GM21786 (cell line): ENCODE results near the gene CNTN1.

Experiments used
- ATAC-seq: cut with Tn5 transposase; IDR thresholded peaks from one replicate; pipeline ENCODE4 v1.9.1; 2021; ENCODE audit not compliant: unreplicated experiment

The CNTN1 gene

GRCh38 chr12:40957417-40957816, 265.2 kb downstream of the CNTN1 start:
- no peak for ATAC-seq

- no peak for ATAC-seq
Observed at GRCh38 chr12:40959041-40959440, 266.8 kb downstream of the CNTN1 start.

GRCh38 chr12:40963751-40964150, 271.5 kb downstream of the CNTN1 start:
- no peak for ATAC-seq

- ATAC-seq = no peak
Observed at GRCh38 chr12:40969796-40970195, 277.6 kb downstream of the CNTN1 start.

GRCh38 chr12:40970320-40970907, 278.2 kb downstream of the CNTN1 start:
- no peak for ATAC-seq

DNA sequence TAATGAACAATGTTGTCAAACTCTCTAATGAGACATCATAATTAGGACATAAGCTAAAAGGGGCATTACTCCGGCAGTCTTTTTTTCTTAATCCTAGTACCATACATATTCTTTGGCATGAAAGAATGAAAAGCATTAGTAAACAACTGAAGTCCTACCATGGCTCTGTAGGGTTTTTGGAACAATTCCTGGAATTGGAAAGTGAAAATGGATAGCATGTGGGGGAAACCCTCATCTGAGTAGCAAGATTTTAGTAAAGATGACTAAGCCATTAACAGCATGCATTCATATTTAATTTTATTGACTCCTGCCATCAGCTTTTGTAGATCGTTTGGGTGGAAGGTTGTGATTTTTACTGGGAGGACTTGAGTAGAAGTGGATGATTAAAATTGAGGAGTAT, 279.7 kb downstream of the CNTN1 start:
- ATAC-seq = no peak

GRCh38 chr12:40976546-40976945, 284.3 kb downstream of the CNTN1 start:
- no peak for ATAC-seq

- ATAC-seq = no peak
Observed at GRCh38 chr12:40980427-40980961, 288.3 kb downstream of the CNTN1 start.

DNA sequence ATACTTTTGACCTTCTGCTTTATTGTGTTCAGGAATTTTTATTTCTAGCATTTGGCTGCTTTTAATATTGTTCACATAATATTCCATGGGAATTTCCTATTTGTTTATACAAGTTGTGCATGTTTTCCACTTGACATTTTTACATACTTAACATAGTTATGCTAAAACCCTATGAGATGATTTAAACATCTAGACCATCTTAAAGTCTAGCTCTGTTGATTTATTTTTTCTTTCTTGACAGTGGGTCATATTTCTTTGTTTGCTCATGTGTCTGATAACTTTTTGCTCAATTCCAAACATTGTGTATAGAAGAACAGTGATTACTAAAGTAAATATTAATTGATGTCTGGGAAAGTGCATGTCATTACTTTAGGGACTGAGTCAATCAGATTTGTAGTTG, 293.8 kb downstream of the CNTN1 start:
- no peak for ATAC-seq

DNA sequence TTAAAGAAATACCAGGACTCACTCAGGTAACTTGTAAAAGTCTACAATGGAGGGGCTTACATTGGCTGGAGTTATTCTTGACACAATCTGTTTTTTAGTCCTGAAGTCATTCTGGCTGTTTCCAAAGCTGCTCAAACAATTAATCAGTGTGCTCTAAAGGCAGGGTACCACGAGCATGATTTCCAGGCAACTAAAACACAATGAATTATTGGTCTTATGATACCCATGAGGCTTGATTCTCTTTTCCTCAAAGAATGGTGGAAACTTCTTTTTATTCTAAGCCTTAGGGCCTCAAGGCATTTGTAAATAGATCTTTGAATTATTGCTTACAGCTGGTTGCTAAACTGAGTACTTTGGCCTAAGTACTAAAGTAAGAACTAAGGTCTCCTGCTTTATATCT, 296.1 kb downstream of the CNTN1 start:
- no peak for ATAC-seq

- ATAC-seq = no peak
Observed at GRCh38 chr12:40988824-40989223, 296.6 kb downstream of the CNTN1 start.

DNA sequence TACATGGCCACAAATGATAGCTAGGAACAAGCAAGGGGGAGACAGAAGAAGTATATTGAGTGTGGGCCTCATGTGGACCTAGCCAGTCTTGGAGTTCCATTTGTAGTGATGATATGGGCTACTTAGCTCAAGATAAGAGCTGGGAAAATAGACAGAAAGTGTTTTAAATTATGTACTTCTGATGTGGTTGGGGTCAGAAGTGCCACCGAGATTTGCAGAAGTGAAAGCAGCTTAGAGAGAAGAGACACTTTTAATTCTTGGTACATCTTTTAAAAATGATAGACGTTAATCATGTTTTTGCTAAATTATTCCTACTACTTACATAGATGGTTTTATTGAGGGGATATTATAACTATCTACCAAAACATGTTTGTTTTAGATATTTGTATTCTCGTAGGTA, 297.5 kb downstream of the CNTN1 start:
- no peak for ATAC-seq

DNA sequence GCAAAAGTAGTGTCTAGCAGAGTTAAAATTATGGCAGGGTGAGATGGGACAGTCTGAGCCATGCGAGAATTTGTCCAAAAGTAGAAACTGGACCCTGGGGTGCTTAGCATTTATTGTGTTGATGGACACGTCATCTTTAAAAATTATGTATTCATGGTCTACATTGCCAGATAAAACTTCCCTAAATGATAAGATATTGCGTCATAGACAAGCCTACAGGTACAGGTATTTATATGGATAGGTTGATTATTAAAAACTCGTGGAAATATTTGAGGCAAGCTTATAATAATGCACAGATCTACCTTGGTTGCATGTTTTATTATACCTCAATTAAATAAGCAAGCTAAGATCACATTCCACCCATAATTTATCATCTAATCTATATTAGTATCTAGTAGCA, 299.9 kb downstream of the CNTN1 start:
- ATAC-seq = no peak

DNA sequence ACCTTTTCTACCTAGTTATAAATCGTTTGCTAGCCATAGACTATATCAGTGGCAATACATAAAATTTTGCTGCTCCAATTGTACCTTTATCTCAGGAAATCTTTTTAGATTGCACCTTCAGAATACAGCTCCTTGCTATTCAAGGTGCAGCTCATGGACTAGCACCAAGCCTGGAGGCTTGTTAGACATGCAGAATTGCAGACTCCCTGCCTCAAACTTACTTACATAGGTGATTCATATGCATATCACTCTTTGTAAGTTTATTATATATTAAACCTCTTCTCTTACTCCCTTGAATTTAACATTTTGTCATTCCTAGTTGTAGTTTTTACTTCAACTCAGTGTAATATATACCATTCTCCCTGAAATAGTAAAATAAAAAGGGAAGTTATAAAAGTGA, 300.4 kb downstream of the CNTN1 start:
- ATAC-seq = no peak

DNA sequence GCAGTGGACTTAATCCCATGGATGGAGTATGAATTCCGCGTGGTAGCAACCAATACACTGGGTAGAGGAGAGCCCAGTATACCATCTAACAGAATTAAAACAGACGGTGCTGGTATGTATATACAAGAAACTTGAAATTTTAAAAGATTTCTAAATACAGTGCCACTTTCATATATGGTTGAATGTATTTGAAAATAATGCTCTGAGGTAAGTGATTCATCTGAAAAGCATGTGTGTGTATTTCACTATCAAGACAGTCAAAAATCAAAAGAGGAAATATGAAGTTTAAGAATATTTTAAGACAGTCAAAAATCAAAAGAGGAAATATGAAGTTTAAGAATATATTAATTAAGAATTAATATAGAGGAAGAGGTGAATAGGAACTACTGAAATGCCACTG, 300.9 kb downstream of the CNTN1 start:
- no peak for ATAC-seq

GRCh38 chr12:40996091-40996490, 303.9 kb downstream of the CNTN1 start:
- ATAC-seq = no peak

GRCh38 chr12:40999210-40999609, 307.0 kb downstream of the CNTN1 start:
- no peak for ATAC-seq

DNA sequence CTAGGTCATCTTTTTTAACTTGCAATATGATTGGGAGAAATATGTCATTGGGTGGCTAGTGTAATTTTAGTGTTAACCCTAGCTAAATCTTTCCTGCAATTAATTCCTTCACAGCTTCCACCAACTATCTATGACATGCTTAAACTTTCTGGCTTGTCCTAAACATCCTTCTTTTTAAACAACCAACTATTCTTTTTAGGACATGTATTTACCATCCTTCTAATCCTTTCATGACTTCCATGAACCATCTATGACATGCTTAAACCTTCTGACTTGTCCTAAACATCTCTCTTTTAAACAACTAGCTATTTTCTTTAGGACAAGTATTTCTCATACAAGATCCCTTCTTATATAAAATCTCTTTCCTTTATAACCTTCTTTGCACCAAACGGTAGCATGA, 316.2 kb downstream of the CNTN1 start:
- ATAC-seq = no peak

GRCh38 chr12:41011939-41012338, 319.7 kb downstream of the CNTN1 start:
- no peak for ATAC-seq

DNA sequence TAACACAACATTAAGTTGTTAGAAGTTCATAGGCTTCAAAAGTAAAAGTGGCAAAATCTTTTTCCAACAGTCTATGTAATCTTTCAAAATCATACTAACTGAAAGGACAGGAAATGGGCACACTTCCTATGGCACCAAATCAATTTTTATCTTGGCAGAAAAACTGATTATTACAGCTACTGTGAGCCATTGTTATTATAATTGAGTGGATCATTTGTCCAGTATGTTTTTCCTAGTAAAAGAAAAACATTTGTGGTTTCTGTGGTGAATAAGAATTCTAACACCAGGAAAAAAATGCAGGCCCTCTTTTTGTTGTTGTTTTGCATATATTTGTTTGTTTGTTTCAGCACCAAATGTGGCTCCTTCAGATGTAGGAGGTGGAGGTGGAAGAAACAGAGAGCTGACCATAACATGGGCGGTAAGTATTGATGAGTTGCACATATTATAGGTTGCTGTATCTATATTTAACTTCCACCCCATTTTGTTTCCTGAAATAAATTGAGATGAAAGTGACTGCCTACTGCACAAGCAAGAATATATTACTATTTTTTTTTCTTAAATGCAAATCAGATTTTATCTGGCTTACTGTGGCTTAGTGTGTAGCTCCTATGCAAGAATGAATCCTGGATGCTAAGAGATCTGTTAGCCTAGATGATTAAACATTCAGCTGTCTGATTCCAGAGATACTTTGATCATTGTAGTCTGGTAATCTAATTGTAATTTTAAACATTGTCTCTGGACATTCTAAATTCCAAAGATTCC, 321.8 kb downstream of the CNTN1 start:
- ATAC-seq = no peak

DNA sequence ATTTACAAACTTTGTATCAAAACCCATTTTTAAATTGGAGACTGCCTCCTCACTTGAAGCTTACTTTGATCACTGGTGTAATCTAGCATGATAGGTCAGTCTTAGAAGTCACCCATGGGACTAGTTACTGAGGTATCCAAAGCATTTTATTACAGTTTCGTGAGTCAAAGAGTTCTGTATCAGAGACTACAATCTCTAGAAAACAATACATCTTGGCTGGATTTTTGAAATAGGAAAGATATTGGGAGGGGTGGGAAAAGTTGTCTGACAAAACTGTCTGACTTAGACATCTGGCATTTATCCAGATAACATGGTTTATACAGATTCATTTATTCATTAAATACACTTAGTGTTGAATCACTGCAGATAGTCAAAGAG, 322.4 kb downstream of the CNTN1 start:
- no peak for ATAC-seq

GRCh38 chr12:41018010-41018409, 325.8 kb downstream of the CNTN1 start:
- ATAC-seq = no peak

DNA sequence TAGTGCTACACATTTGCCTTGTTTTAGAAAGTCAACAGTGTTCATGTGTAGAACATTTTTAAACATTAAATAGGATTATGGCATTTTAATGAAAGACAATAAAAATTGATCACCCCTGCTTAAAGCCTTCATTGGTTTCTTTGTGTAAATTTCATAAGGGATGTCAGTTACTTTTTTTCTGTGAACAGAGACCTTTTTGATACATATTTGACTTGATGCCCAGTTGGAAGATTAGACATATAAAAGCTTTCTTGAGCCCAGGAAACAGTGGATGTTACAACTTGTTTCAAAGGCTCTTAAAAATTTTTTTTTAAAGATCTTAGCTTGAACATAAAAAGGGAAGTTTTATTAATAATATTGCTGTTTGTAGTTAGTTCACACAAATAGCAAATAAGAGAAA, 327.2 kb downstream of the CNTN1 start:
- ATAC-seq = no peak
